HG02884 (cell line): ENCODE data around the gene CIAO3.
"Not testable (repeated sequence)": the region's sequence is repeated elsewhere in the genome, so short reads cannot be mapped to it uniquely, and the experiment has no call there.

ENCODE experiments used
- ATAC-seq: cut with Tn5 transposase; IDR thresholded peaks from one replicate; pipeline ENCODE4 v1.9.1; 2021; ENCODE audit warnings: mild to moderate bottlenecking, moderate library complexity; ENCODE audit not compliant: unreplicated experiment

Gene CIAO3

GRCh38 chr16:760545-761343, 19.9 kb upstream of the CIAO3 start, which contains the start of gene MSLN:
MSLN (plus strand) TSS chr16:760734; CDS start chr16:762681, 1,947 bp downstream.
- ATAC-seq: no peak

DNA sequence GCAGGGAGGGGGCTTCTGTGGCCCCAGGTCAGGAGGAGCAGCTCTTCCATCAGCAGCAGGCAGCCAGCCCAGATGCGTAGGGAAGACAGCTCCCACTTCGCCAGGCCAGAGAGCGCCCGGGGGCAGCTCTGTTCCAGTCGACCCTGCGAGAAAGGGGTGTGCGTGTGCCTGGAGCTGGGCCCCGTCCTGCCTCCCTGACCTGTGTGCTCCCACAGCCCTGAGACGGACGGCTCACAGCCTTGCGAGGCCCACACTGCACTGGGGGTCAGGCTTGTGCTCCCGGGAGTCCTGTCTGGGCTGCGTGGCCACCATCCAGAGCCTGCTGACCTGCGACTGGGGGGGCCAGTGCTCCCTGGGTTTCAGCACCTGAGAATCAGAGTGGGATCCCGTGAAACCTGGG, 19.3 kb upstream of the CIAO3 start:
- no peak for ATAC-seq

DNA sequence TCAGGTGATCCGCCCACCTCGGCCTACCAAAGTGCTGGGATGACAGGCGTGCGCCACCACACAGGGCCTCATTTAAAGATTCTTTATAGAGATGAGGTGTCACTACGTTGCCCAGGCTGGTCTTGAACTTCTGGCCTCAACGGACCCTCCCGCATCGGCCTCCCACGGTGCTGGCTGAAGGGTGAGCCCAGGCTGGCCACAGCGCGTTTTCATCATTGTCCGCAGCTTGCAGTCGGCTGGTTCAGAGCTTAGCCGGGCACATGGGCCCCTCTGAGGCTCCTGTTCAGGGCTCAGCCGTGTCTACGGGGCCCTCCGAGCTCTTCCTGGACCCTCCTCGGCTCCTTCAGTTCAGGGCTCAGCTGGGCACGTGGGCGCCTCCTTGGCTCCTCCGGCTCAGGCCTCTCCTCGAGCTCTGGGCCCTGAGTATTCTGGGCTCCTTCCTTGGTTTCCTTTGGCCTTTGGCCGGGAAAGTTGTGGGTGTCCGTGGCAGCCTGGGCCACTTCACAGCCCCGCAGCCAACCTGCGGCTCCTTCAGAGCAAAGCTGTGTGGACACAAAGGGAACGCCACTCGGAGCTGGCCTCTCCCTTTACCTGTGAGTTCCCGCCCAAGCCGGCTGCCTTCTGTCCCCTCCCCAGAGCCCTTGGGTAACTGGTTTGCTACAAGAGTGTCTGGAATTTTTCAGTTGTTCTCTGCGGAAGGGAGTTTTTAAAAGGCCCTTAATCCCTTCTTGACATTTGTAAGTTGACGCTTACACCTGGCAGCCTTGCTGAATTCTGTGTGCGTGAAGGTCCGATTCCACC, 18.5 kb upstream of the CIAO3 start:
- no peak for ATAC-seq

DNA sequence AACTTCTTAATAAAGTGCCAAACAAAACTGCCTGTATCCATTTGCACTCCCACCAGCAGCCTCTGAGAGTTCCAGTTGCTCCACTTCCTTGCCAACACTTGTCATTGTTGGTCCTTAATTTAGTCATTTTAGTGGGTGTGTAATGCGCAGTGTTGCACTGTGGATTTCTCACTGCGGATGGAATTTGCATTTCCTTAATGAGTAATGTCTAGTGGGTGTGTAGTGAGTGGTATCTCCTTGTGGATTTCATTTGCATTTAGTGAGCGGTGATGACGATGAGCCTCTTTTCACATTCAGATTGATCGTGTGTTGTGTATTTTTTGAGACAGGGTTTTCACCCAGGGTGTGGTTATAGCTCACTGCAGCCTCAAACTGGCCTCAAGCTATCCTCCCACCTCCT, 15.6 kb upstream of the CIAO3 start:
- no peak for ATAC-seq

DNA sequence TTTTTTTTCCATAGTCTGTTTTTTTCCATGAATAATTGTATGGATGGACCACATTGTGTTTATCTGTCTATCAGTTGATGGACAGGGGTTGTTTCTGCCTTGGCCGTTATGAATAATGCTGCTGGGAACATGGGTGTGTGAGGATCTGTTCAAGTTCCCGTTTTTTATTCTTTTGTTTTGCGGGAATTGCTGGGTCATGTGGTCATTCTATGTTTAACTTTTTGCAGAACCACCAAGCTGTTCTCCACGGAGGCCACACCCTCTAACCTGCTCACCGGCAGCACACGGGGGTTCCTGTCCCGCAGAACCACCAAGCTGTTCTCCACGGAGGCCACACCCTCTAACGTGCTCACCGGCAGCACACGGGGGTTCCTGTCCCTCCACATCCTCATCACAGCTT, 13.9 kb upstream of the CIAO3 start:
- ATAC-seq: no peak

GRCh38 chr16:754121-754607, 13.4 kb upstream of the CIAO3 start:
- not testable (repeated sequence) for ATAC-seq

DNA sequence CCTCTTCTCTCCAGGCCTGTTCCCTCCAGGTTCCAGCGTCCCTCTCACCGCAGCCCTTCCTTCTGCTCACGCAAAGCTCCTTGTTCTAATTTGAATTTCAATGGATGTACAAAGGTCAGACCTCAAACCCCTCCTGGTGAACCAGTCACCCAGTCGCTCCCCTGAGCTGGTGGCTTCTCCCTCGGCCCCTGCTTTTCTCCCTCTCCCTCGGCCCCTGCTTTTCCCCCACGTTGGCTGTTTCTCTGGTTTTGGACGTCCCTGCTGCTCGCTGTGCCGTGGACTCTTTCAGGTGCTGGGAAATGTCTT, 11.2 kb upstream of the CIAO3 start:
- no peak for ATAC-seq

DNA sequence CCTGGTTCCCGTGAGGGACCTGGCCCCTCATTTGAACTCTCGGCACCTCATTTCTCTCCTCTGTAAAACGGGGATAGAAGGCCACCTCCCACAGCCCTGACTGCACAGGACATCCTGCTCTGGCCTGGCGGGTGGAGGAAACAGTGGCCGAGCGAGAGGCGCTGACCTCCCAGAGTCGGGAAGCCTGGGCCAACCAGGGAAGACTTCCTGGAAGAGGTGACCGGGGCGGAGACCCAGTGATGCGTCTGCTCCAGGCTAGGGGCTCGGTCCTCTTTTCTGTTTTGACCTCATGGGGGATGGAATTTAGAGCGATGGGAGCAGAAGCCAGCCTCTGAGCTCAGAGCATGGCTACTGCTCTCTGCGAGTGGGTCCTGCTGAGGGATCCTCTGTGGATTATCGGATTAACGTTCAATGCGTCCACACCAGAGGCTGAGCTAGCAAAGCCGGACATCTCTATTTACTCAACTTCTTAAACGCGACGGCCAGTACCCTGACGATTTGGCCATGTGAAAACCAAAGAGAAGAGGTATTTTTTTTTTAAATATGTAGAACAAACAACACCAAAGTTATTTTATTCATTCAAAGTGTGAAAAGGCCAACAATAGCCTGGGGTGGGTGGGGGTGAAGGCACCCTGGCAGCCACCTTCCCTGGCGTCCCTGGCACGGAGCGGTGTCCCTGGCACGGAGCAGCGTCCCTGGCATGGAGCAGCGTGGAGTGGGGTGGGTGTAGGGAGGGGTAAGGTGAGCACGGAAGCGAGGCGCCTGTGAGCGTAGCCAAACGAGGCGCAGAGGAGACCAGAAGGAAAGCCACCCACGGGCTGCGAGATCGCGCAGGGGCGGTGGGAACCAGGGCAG, 10.6 kb upstream of the CIAO3 start:
- ATAC-seq: no peak

DNA sequence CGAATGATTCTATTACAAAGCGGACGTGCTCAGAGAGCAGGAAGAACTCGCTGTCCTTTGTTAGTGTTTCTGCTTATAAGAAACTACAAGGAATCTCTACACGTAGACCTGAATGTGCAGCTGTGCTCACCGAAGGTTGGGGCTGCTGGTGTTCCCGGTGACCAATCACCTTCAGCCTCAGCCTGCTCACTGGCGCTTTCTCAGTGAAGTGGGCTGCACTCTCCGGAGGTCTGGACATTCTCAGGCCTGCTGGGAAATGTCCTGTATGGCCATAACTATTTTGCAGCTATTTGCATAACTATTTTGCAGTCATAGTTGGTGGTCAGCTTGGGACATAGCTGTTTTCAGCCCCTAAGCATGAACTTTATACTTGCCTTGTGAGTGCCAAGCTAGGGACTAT, 9.7 kb upstream of the CIAO3 start:
- no peak for ATAC-seq

GRCh38 chr16:749010-749409, 8.2 kb upstream of the CIAO3 start:
- no peak for ATAC-seq

- no peak for ATAC-seq
Observed at GRCh38 chr16:747978-748746, 7.4 kb upstream of the CIAO3 start.

DNA sequence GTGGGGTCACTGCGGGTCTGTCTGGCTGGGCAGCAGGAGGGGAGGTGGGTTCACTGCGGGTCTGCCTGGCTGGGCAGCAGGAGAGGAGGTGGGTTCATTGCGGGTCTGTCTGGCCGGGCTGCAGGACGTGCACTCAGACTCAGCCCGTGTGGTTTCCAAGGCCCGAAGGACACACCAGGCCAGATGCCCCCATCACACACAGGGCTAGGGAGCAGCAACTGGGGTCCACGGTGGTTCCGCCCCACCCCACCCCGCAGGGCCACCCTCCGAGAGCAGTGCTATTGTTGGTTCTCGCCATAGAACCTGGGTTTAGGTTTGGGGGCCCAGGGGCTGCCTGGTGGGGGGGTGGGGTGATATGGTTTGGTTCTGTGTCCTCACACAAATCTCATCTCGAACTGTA, 5.8 kb upstream of the CIAO3 start:
- ATAC-seq: no peak

DNA sequence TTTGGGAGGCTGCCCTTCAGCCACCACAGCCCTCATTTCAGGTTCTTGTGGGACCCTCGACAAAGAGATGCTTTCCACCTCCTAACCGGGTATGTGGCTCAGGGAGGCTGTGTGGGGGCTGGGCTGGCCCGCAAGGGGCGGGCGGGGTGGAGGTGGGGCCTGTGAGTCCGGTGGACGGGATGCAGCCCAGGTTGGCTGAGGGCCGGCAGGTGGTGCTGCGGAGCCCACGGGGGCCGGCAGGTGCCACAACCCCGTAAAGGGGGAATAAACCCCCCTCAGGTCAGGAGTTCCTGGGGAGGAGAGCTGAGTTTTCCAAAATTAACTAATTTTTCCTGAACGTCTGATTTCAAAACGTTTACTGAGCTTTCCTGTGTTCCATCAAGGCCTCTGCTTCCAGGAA, 4.9 kb upstream of the CIAO3 start:
- no peak for ATAC-seq

DNA sequence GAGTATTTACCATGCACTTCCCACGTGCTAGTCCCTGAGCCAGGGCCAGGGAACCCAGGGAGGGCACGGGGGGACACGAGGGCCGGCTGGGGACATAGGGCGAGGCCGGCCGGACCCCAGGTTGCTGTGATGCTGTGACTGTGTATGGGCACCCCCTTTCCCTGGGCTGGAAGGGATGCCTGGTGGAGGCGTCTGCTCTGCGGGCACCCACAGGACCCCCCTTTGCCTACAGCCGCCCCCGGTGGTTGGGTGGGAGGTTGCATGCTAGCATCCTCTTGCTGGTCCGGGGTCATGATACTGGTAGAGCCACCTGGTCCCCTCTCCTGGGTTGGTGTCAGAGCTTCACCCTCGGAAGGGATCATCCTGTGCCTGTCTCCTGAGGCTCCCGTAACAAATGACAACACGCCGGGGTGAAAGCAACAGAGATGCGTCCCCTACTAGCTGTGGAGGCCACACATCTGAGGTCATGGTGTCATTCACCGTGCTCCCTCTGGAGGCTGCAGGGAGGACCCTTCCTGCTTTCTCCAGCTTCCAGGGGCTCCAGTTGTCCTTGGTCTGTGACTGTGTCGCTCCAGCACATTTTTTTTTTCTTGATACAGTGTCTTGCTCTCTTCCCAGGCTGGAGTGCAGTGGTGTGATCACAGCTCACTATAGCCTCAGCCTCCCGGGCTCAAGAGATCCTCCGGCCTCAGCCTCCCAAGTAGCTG, 3.1 kb upstream of the CIAO3 start:
- no peak for ATAC-seq

- not testable (repeated sequence) for ATAC-seq
Observed at GRCh38 chr16:742894-743293, 2.1 kb upstream of the CIAO3 start.

- ATAC-seq: no peak
Observed at GRCh38 chr16:741986-742629, 1.3 kb upstream of the CIAO3 start.

- ATAC-seq: no peak
Observed at GRCh38 chr16:740459-740763, 386 bp downstream of the CIAO3 start.

- no peak for ATAC-seq
Observed at GRCh38 chr16:739560-740458, 988 bp downstream of the CIAO3 start.
